ENCODE measurements around the gene DHX35.

Gene DHX35

DNA sequence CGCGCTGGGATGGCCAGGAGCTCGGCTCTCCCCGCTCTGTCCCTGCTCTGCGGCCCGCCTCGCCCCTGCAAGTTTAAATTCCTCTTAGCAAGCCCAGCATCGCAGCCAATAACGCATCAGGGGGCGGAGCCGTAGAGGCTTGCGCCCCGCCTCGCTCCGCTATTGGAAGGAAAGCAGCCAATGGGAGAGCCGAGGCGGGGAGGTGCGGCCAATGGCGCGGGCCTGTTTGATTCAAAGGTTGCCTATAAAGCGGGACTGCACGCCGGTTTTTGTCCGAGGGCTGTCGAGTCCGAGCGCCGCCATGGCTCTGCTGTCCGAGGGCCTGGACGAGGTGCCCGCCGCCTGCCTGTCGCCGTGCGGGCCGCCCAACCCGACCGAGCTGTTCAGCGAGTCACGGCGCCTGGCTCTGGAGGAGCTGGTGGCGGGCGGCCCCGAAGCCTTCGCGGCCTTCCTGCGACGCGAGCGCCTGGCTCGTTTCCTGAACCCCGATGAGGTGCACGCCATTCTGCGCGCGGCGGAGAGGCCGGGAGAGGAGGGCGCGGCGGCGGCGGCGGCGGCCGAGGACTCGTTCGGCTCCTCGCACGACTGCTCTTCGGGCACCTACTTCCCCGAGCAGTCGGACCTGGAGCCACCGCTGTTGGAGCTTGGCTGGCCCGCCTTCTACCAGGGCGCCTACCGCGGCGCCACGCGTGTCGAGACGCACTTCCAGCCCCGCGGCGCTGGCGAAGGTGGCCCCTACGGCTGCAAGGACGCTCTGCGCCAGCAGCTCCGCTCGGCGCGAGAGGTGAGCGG lies 35.8 kb upstream of the DHX35 start, which contains the start of gene FAM83D:
FAM83D (plus strand) TSS at position 276 of the 792 bp plus-strand sequence; CDS start at position 302, 26 bp downstream.
- TF ChIP-seq POLR2AphosphoS5 (IDR thresholded peaks at IDR 0.05; ENCODE audit: borderline replicate concordance, low read depth, low read length): peak; percentile 95
- no peak for TF ChIP-seq FOXP2 (optimal IDR thresholded peaks at IDR 0.05; ENCODE audit: control extremely low read depth, extremely low read length, insufficient read depth)
- peak; percentile 82 for DNase-seq (ENCODE audit: low read depth, low spot score)
- Histone ChIP-seq H3K9ac (ENCODE audit: insufficient read length) (peak within 1 kb of the TSS; percentile 94), H3K9me3 (ENCODE audit: low read depth, low read length) (no peaks in the 10 kb centered on the region), H3K36me3 (ENCODE audit: insufficient read depth, low read length) (peaks cover 13% of the 10 kb centered on the region; the same call in 1 of the 2 replicates), H3K4me3 (peak within 1 kb of the TSS; percentile 95), H3K27ac (no peak within 1 kb of the TSS; the same call in 1 of the 2 replicates)

DNA sequence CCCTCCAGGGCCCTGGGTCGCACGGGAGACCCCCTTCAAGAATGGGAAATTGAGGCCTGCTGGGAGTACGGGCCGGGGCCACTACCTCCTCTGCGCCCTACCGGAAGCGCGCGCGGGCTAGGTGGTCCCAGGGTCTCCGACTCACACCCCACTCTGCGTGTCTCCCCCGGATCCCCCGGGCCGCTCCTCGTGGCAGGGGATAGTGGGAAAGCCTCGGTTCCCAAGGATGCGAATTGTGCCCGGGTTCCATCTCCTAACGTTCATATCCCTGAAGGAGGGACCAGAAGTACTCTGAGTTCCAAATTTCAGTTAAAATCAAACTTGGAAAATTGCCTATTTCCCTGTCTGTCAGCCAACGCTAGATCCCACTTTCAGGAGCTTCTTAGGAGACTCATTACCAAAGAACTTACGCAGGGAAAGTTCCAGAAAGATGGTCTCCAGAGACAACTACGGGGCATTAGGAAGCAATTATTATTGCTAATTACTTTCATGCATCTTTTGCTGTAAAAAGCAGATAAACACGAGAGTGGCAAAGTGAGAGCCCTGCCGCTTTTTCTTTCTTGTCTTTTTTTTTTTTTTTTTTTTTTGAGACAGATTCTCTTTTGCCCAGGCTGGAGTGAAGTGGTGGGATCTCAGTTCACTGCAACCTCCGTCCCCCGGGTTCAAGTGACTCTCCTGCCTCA lies 35.1 kb upstream of the DHX35 start:
- Histone ChIP-seq H3K9me3 (ENCODE audit: low read depth, low read length) (no peaks in the 10 kb centered on the region), H3K27ac (no peak overlapping the region; the same call in 1 of the 2 replicates), H3K4me3 (peak overlapping the region; percentile 95), H3K9ac (ENCODE audit: insufficient read length) (peak overlapping the region; percentile 94), H3K36me3 (ENCODE audit: insufficient read depth, low read length) (peaks cover 13% of the 10 kb centered on the region; the same call in 1 of the 2 replicates)
- DNase-seq (ENCODE audit: low read depth, low spot score): no peak
- no peak for TF ChIP-seq EZH2 (IDR thresholded peaks at IDR 0.05)
- no peak for TF ChIP-seq FOXP2 (optimal IDR thresholded peaks at IDR 0.05; ENCODE audit: control extremely low read depth, extremely low read length, insufficient read depth)
- TF ChIP-seq POLR2AphosphoS5 (IDR thresholded peaks at IDR 0.05; ENCODE audit: borderline replicate concordance, low read depth, low read length): no peak

- Histone ChIP-seq H3K4me3 (peak overlapping the region; percentile 95), H3K36me3 (ENCODE audit: insufficient read depth, low read length) (peaks cover 13% of the 10 kb centered on the region; the same call in 1 of the 2 replicates), H3K9me3 (ENCODE audit: low read depth, low read length) (no peaks in the 10 kb centered on the region), H3K9ac (ENCODE audit: insufficient read length) (peak overlapping the region; percentile 94), H3K27ac (no peak overlapping the region)
- no peak for TF ChIP-seq EZH2 (IDR thresholded peaks at IDR 0.05)
- no peak for TF ChIP-seq POLR2AphosphoS5 (IDR thresholded peaks at IDR 0.05; ENCODE audit: borderline replicate concordance, low read depth, low read length)
- TF ChIP-seq FOXP2 (optimal IDR thresholded peaks at IDR 0.05; ENCODE audit: control extremely low read depth, extremely low read length, insufficient read depth): no peak
- no peak for DNase-seq (ENCODE audit: low read depth, low spot score)
Observed at GRCh38 chr20:38927902-38928578, 34.1 kb upstream of the DHX35 start.

DNA sequence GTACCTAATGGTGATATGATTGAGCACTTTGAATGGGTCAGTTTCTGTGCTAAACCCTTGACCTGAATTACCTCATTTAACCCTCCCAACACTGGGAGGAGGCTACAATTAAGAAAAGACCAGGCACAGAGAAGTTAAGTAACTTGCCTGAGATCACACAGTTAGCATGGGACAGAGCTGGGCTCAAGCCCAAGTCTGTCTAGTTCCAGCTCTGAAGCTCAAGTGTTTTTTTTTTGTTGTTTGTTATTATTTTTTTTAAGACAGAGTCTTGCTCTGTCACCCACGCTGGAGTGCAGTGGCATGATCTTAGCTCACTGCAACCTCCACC lies 31.9 kb upstream of the DHX35 start:
- Histone ChIP-seq H3K4me3 (no peak overlapping the region), H3K9ac (ENCODE audit: insufficient read length) (no peak overlapping the region), H3K27ac (no peak overlapping the region), H3K36me3 (ENCODE audit: insufficient read depth, low read length) (peaks cover 27% of the 10 kb centered on the region), H3K9me3 (ENCODE audit: low read depth, low read length) (no peaks in the 10 kb centered on the region)
- no peak for TF ChIP-seq FOXP2 (optimal IDR thresholded peaks at IDR 0.05; ENCODE audit: control extremely low read depth, extremely low read length, insufficient read depth)
- no peak for TF ChIP-seq EZH2 (IDR thresholded peaks at IDR 0.05)
- no peak for TF ChIP-seq POLR2AphosphoS5 (IDR thresholded peaks at IDR 0.05; ENCODE audit: borderline replicate concordance, low read depth, low read length)
- no peak for DNase-seq (ENCODE audit: low read depth, low spot score)

- Histone ChIP-seq H3K4me3 (no peak overlapping the region), H3K27ac (no peak overlapping the region), H3K36me3 (ENCODE audit: insufficient read depth, low read length) (peaks cover 38% of the 10 kb centered on the region), H3K9me3 (ENCODE audit: low read depth, low read length) (no peaks in the 10 kb centered on the region), H3K9ac (ENCODE audit: insufficient read length) (no peak overlapping the region)
- TF ChIP-seq POLR2AphosphoS5 (IDR thresholded peaks at IDR 0.05; ENCODE audit: borderline replicate concordance, low read depth, low read length) (no peak), EZH2 (IDR thresholded peaks at IDR 0.05) (no peak), FOXP2 (optimal IDR thresholded peaks at IDR 0.05; ENCODE audit: control extremely low read depth, extremely low read length, insufficient read depth) (no peak)
- no peak for DNase-seq (ENCODE audit: low read depth, low spot score)
Observed at GRCh38 chr20:38931984-38932383, 30.2 kb upstream of the DHX35 start.

- H3K36me3 ChIP-seq (ENCODE audit: insufficient read depth, low read length): peaks cover 40% of the 10 kb centered on the region
- no peak overlapping the region for H3K27ac ChIP-seq
- H3K4me3 ChIP-seq: no peak overlapping the region
- no peak for DNase-seq (ENCODE audit: low read depth, low spot score)
- no peak for TF ChIP-seq FOXP2 (optimal IDR thresholded peaks at IDR 0.05; ENCODE audit: control extremely low read depth, extremely low read length, insufficient read depth)
- TF ChIP-seq POLR2AphosphoS5 (IDR thresholded peaks at IDR 0.05; ENCODE audit: borderline replicate concordance, low read depth, low read length): no peak
- TF ChIP-seq EZH2 (IDR thresholded peaks at IDR 0.05): no peak
- H3K9me3 ChIP-seq (ENCODE audit: low read depth, low read length): no peaks in the 10 kb centered on the region
- H3K9ac ChIP-seq (ENCODE audit: insufficient read length): no peak overlapping the region
Observed at GRCh38 chr20:38932457-38933120, 29.6 kb upstream of the DHX35 start.

GRCh38 chr20:38934530-38934929 lies 27.6 kb upstream of the DHX35 start:
- no peak for DNase-seq (ENCODE audit: low read depth, low spot score)
- Histone ChIP-seq H3K9me3 (ENCODE audit: low read depth, low read length) (no peaks in the 10 kb centered on the region), H3K9ac (ENCODE audit: insufficient read length) (no peak overlapping the region), H3K4me3 (no peak overlapping the region), H3K36me3 (ENCODE audit: insufficient read depth, low read length) (peaks cover 51% of the 10 kb centered on the region), H3K27ac (no peak overlapping the region)
- TF ChIP-seq POLR2AphosphoS5 (IDR thresholded peaks at IDR 0.05; ENCODE audit: borderline replicate concordance, low read depth, low read length): no peak
- TF ChIP-seq FOXP2 (optimal IDR thresholded peaks at IDR 0.05; ENCODE audit: control extremely low read depth, extremely low read length, insufficient read depth): no peak

All from SK-N-MC (cell line).